OCI-LY3 (cell line): ENCODE measurements around the gene LARGE1.

Experiments used
- CTCF ChIP-seq: fragments of 200-600, 300-600 bp; sonication (generic); IDR thresholded peaks from 2 replicates; pipeline ENCODE4 v1.5.1; 2014; ENCODE audit warnings: antibody characterized with exemption, low read length, low read depth
- EZH2phosphoT487 ChIP-seq: fragments of 200-600 bp; shearing (Covaris generic); IDR thresholded peaks from 2 replicates; pipeline ENCODE4 v1.6.1; 2018; ENCODE audit warnings: antibody characterized with exemption, mixed run types, low read depth

- no peak for TF ChIP-seq CTCF
- TF ChIP-seq EZH2phosphoT487: no peak
These were observed 7.5 kb upstream of the LARGE1 start for GRCh38 chr22:33927752-33928151.
